HG02938 (cell line): ENCODE data around the gene CNPPD1.

Experiments
- ATAC-seq: cut with Tn5 transposase; IDR thresholded peaks from one replicate; pipeline ENCODE4 v1.9.1; 2021; ENCODE audit warnings: mild to moderate bottlenecking, moderate library complexity; ENCODE audit not compliant: unreplicated experiment

The CNPPD1 gene

DNA sequence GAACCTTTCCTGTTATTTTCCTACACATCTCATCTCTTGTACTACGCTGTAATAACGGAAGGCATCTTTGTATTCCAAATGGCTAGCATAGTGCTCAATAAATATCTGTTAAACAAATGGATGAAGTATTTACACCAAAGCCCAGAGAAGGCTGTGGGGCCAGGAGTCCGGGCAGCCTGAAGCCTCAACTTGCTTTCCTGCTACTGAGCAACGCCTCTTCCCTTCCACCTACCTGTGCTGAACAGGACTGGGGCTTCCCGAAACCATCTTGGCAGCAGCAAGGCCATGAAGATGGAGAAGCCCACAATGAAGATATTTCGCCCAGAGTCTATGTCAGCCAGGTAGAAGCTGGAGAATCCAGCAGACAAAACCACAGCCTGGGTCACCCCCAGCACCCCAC, 13.6 kb downstream of the CNPPD1 start:
- no peak for ATAC-seq

DNA sequence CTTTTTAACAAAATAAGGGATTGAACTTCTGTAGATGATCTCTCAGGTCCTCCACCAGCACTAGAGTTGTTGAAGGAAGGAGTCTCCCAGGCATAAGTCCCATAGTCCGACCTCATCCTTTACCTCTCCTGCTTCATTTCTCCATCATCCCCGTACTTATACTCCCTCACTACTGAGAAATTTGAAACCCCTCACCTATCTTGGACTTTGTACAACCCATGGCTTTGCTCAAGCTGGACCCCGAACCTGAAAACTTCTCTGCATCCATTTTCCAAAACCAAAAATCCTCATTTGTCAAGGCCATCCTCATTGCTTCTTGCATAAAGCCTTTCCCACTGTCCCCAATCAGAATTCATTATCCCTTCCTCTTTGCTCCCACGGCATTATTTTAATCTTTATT, 15.6 kb downstream of the CNPPD1 start:
- no peak for ATAC-seq

DNA sequence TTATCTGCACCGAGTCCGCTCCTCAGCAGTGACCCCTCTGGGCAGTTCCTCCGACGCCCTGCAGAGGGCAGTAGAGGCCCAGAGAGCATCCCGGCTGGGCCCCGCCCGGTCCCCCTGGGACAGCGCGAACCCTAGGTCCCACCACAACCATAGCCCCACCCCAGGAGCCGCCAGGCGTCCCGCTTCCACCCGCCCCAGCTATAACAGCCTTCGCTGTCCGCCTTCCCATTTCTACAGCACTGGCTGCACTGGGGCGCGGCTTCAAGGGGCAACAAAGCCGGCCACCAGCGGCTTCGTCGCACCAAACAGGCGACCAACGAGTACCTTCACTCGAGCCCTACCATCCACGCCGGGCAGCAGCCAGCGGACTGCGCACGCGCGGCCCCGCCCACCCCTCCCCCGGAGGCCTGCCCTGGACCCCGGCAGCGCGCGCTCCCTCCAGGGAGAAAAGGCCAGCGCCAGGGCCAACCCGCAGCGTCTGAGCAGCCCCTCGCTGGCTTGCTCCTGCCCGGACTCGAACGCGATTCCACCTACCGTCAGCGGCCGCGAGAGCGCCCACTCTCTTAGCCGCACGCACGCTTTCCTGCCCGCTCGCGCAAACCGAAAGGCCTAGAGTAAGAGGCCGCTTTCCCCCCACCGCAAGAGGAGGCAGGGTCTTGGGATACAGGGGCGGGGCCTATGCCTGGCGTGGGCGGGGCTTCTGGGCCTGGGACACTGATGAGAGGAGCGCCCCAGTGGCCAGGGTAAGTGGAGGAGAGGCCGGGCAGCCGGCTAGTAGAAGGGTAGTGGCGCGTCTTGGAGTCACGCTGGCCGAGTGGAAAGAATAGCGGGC, 16.3 kb downstream of the CNPPD1 start, which contains the start of gene NHEJ1:
Gene NHEJ1, minus strand, starts transcription at position 630 of the 832 bp plus-strand sequence. CDS start 2,453 bp downstream, outside the sequence.
- peak; percentile 84 for ATAC-seq

DNA sequence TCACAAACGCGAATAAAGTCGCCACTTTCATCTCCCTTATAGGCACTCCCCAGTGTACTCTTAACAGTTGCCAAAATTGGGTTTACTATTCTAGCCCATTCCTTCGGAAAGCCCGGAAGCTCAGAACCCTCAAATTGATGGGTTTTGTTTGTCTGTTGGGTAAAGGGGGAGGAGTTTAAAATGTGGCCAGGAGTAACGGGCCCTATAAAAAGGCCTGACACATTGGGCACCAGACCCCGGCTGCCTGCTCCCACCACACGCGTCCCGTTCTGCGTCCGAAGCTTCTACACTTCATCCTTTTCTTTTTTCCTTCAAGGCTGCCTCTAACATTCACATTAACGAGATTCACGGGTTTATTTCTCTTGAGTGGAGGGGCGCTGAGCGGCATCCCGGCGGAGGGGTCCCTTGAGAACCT, 16.9 kb downstream of the CNPPD1 start:
- ATAC-seq = no peak

DNA sequence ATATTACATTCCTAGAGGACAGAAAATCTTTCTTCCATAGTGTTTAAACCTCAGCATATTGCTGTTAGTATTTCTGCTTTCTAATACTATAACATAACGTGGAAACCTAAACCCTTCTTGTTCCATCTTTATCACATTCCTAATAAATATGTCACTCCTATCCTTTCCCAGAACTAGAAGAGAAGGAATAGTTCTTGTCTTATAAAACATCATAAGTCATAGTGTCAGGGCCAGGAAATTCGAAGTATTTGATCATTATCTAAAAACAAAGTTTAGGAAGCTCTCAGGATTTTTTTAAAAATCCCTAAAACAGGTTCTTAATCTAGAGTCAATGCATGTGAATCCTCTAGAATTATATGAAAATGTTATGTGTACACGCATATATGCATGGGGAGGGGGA, 18.1 kb downstream of the CNPPD1 start:
- ATAC-seq = no peak

DNA sequence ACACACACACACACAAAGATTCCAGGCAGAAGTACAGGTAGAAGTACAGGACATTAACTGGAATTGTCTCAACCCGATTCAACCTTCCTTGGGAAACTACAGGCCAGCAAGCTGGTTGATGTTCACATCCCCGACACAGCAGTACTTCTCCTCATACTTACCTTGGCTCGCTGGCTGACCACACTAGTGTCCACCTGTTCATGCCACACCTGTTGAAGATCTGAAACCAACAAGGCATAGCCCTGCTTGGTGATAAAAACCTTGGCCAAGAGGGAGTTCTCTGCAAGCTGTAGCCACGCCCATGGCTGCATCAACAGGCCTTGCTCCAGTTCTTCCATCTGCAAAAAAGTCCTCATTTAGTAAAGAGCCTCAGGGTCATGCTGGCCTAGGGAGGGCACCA, 18.7 kb downstream of the CNPPD1 start:
- no peak for ATAC-seq

DNA sequence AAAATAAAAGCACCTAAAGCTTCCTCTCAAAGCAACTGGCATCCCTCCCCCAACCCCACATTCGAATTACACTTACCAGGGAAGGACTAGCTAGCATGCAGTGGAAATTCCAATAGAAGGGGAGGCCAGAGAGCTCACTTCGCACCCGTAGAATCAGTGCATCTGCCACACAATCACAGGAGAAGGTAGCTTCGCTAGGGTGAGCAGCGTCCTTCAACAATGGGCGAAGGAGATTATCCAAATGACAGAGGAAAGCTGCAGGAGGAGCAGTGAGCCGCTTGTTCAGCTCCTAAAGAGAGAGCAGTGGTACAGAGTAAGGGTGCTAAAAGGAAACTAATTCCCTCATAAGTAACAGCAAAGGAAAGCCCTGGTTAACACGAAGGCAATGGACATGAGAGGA, 19.3 kb downstream of the CNPPD1 start:
- ATAC-seq = no peak

DNA sequence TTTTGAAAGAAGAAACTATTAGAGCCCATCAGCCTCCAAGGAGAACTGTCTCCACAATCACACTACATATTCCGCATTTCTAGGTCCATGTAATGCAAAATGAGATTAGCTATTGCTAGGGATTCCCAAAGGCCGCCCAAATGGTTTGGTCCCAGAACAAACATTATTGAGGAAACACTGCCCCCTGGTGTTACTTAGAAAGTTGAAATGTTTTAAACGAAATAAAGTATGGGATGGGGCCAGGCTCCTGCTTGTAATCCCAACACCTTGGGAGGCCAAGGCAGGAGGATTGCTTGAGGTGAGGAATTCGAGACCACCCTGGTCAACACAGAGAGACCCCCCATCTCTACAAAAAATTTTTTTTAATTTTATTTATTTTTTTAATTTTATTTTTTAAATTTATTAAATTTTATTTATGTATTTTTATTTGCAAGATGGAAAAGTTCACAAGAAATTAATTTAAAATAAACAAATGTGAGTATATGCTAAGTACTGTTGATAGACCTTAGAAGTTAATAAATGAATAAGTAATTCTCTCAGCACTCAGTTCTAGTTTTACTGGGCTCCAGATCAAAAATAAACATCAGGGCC, 21.6 kb downstream of the CNPPD1 start:
- ATAC-seq = no peak

DNA sequence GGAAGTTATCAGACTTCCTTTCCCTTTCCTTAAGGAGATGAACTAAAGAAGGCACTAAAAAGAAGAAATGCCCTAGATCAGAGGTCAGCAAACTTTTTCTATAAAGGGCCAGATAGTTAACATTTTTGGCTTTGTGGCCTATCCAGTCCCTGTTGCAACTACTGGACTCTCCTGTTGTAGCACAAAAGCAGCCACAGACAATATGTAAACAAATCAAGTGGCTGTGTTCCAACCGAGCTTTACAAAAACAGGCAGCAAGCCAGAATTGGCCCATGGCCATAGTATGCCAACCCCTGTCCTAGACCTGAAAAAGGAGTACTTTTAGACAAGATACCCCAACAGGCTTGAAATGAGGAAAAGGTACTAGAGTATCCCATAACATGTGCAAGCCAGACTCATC, 27.1 kb downstream of the CNPPD1 start:
- no peak for ATAC-seq

DNA sequence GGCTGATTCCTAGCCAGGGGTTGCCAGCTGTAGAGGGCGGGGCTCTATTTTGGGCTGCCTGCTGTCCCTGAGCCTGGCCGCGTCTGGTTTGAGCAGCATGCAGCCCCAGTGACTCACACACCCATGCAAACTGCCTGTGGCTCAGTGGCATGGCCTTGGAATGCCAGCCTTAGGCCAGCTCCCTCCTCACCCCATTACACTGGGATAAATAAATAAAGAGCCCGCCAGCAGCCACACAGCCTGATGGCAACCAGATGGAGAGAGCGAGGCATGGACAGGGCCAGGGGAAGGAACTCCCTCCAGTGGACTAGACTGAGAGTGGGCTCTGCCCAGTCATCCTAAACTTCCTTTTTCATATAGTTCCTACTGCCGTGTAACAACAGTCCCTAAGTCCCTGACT, 34.4 kb downstream of the CNPPD1 start:
- ATAC-seq = no peak

DNA sequence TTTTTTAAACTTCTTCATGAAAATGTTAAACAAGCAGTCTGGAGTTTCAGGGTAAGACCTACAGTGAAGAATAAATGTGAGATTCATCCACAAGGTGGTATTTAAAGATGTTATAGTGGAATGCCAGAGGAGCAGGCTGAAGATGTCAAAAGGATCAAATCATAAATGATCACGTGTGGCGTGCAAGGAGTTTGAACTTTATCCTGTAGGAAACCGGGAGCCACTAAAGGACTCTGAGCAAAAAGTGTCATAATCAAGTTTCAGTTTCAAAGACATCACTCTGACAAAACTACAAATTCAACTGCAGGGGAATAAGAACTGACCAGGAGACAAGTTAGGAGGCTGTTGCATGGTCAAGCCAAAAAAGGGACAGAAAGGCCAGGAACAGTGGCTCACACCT, 36.0 kb downstream of the CNPPD1 start:
- ATAC-seq = no peak

DNA sequence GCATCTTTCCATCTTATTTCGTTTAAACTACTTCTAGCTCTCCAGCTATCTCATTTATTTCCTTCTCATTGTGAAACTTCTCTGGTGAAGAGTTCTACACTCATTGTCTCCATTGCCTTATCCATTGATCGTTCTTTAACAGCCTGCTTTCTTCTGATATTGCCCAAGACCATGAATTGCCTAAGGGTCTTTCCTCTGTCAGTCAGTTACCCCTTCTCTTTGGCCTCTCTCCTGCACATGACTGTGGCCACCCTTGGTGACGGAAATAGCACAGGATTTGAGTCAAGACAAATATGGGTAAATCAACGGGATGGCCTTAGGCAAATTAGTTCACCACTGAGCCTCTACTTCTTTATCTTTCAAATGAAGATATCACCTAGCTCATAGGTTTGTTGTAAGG, 42.7 kb downstream of the CNPPD1 start:
- no peak for ATAC-seq

DNA sequence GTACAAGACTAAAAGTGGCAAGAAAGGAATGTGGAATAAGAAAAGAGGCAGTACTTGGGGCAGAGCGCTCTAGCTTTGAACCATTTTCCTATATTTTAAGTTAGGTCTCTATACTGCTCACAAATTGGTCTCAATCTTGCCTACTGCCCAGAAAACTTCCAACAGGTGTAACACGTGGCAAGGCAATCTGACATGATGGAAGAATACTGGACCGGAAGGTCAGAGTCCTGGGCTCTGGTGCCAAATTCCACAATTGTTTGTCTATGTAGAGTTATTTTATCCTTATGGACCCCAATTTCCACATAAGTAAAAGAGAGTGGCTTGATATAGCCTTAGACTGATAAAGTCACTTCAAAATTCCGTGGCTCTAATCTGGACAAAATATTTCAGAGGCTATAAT, 45.0 kb downstream of the CNPPD1 start:
- ATAC-seq = no peak

DNA sequence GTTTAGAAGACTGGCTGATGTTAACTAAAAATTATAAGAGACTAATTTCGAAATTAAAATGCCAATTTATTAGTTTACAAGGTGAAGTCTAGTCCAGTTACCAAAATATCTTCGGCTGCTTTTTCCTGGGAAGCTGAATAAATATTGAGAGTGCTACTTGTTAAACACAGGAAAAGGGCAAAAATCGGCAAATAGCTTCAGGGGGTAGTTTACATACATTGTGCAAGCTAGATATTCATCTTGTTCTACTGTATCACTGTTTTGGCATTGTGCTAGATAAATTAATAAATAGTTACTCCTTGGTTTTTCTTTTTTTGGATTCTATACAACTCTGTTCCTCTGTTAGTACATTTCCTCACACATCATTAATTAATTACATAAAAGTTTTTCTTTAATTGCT, 45.4 kb downstream of the CNPPD1 start:
- ATAC-seq = no peak

DNA sequence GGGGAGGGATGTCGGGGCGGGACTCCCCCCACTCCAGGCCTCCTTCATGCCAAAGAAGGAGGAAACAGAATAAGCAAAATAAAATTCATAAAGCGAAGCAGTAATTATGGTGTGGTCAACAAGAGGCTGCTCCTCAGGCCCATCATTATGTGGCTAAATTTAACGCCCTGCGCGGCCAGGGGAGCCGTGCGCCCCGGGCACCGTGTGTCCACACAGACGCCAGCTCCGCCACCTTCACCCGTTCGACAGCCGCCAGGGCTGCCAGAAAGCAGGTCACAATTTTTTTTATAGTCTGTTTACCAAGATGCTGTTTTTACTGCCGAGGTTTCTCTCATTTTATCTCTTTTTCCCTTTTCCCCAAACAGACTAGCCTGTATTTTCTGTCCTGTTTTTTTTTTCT, 47.1 kb downstream of the CNPPD1 start:
- no peak for ATAC-seq

DNA sequence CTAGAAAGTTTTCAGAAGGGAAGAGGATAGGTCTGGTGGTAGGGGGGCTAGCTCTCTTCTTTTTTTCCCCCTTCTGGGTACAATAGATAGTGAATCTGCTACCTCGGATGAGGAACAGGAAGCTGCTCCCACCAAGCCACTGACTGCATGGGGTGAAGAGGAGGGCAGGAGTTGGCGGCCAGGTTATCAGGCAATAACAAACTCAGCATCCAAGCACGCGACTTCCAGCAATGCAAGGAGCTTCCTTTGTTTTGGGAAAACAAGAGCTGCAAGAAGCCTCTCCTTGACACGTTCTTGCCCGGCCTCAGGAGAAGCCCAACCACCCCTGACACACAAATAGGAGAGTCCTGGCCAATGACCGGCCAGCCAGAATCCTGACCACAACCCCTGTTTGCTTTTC, 48.3 kb downstream of the CNPPD1 start:
- no peak for ATAC-seq

DNA sequence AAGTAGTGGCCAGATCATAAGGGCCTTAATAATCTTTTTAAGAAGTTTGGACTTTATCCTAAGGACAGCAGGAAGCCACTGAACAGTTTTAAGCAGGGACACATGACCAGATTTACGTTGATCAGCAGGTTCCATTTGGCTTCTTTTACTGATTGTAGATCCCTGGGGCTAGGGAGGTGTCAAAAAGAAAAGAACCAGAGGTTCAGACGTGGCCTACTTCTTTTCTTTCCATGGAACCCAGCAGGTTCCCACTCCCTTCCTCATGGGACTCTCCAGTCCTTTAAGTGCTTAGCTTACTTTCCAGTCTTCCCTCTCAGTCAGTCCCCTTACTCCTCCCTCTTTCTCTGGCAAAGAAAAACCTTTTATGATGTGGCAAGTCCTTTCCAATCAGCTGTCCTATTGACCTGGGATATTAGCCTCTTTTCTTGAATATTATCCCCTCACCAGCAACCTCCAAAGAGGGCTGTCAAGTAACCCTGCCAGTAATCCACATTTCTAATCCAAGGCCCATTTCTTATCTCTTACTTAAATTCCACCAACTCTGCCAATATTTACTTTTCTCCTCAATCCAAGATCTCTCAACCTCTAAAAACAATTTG, 49.6 kb downstream of the CNPPD1 start:
- no peak for ATAC-seq

DNA sequence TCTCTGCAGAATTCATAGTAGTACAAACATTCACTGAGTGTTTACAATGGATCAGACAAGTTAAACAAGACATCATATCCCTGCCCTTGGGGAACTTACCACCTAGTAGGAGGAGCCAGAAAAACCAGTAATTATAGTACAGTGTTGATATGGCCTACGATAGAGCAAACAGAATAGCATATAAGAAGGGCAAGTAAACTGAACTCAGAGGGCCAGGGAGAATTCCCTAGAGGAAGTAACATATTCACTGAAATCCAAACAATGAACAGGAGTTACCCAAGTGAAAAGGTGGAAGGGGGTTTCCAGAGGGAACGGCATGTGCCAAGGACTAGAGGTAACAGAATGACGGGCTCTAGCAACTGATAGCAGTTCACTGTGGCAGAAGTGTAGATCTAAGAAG, 50.2 kb downstream of the CNPPD1 start:
- ATAC-seq = no peak

DNA sequence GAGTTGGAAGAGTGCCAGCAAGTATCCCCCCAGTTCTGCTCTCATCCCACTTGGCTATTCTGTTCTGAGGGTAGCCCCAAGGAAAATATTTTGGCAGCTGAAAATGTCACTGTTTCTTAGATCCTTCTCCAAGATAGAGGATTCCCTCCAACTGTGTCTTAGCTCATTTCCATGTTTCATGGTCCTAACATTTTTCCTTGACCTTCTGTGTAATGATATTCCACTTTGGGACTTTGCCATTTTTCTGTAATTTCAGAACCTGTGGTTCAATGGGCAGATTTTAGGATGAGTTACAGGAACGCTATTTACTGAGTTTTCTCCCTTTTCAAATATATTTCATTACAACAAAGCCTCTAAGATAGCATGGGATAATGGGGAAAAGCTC, 50.8 kb downstream of the CNPPD1 start:
- ATAC-seq = no peak

DNA sequence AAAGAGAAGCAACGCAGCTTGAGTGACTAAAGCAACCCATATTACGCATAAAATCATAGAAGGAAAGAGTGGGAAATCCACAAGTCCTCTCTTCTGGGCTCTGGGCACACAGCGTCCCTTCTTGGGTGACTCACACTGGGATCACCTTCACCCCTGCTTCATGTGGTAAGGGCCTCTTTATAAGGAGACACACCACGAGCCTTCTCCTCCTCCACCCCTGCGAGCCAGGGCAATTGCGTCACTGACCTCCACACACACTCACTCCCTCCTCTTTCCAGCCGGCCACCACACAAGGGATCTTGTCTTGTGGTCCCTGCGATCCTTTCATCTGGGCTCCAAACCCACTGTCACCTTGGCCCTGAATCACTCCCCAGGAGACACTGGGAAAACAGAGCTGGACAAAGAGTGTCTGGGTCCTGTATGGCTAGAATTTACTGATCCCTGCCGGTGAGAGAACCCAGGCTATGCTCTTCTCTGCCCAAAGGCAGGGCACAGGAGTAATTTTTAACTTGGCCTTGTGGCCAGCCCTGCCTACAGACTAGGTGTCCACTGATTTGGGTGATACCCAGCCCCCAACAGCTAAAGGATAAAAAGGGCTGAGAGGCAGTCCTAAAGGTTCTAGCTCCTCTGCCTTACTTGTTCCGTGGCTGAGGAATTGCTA, 51.4 kb downstream of the CNPPD1 start:
- no peak for ATAC-seq

DNA sequence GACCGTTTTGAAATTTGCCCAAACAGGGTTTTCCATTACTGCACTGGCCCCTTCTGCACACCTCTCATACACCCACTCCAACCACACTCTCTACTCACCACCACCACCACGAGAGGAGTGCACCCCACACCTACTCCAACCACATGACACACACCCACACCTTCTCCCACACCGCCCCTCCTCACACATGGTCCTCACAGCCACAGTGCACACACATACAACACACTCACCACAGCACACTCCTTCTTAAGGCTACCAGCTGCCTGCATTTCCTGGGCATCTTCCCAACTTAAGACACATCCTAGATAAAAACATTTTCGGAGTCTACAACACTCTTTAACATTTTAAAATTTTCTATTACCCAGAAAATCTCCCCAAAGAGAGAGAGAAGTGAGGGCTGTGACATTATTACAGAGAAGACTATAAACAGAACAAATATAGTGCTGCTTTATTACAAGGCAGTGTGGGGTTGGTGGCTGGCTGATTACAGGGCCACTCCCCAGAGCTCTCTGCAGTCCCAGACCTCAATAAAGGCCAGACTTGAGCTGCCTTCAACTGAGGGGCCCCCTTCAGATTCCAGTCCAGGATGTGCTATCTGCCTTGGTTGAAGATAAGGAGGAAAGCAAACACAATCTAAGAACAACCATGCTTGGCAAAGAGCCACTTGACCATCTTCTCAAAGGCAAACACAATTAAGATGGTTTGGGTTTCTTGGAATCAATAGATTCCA, 52.2 kb downstream of the CNPPD1 start:
- no peak for ATAC-seq
